H1 (cell line): ENCODE results near the gene OR6M1. TPM values are rescaled to one million over a fixed set of nuclear protein-coding genes. Genes with fewer than 3 reads are reported as not detected.

Experiments
- CTCF ChIA-PET: fragments of 300-600 bp; sonication (Branson Sonifier 250); formaldehyde crosslinking; loops from one replicate; lab custom pipeline; 2021; ENCODE audit not compliant: partially characterized antibody; lab: Charles Lee
- POLR2A ChIA-PET: fragments of 300-600 bp; sonication (Branson Sonifier 250); formaldehyde crosslinking; loops from one replicate; lab custom pipeline; 2021; ENCODE audit warnings: inconsistent platforms; ENCODE audit not compliant: partially characterized antibody; lab: Charles Lee
- DNase-seq, 2 experiments: peaks; one replicate each; pipeline versions ENCODE4 v3.0.0 to v3.0.0-alpha.2; 2010 to 2022; ENCODE audit warnings: low spot score in 2 of 2, low read depth in 1 of 2, mixed read lengths in 1 of 2
- FAIRE-seq: peaks from 2 replicates; lab custom pipeline; 2011; peaks lifted over from hg19 to GRCh38; lab: Jason Lieb, UNC
- H2AFZ ChIP-seq: 2 replicates; pipeline ENCODE4 v1.8.1; 2012; ENCODE audit warnings: low read length, inconsistent platforms
- H2AK5ac ChIP-seq: 2 replicates; pipeline ENCODE4 v1.6.1; 2013; ENCODE audit warnings: low read depth, low read length
- H2BK120ac ChIP-seq: replicated peaks from 2 replicates; pipeline ENCODE3; 2013; ENCODE audit warnings: low read depth, low read length, inconsistent platforms
- H2BK12ac ChIP-seq: 2 replicates; pipeline ENCODE4 v1.6.1; 2013; ENCODE audit warnings: low read depth, low read length
- H2BK15ac ChIP-seq: 2 replicates; pipeline ENCODE4 v1.6.1; 2013; ENCODE audit warnings: low read length
- H2BK20ac ChIP-seq: 2 replicates; pipeline ENCODE4 v1.6.1; 2013; ENCODE audit warnings: low read length
- H2BK5ac ChIP-seq: 2 replicates; pipeline ENCODE4 v1.6.1; 2013; ENCODE audit warnings: low read depth, low read length
- H3K14ac ChIP-seq: 2 replicates; pipeline ENCODE4 v1.6.1; 2013; ENCODE audit warnings: inconsistent platforms; ENCODE audit not compliant: insufficient read length
- H3K18ac ChIP-seq: 2 replicates; pipeline ENCODE4 v1.6.1; 2013; ENCODE audit warnings: low read length; ENCODE audit errors: extremely low read depth
- H3K23ac ChIP-seq: 2 replicates; pipeline ENCODE4 v1.6.1; 2013; ENCODE audit warnings: inconsistent platforms; ENCODE audit not compliant: insufficient read length
- H3K23me2 ChIP-seq: 2 replicates; pipeline ENCODE4 v1.6.1; 2013; ENCODE audit warnings: low read depth, low read length
- H3K27ac ChIP-seq: 2 replicates; pipeline ENCODE4 v1.6.1; 2011; ENCODE audit warnings: low read depth, low read length, inconsistent platforms
- H3K27me3 ChIP-seq, 4 experiments: replicated peaks in 1 of 4; 1 replicate in 1 of 4; 2 replicates in 3 of 4; pipeline versions ENCODE4 v1.6.1 to v1.8.1; 2011 to 2013; ENCODE audit warnings: low read length in 3 of 4, mild to moderate bottlenecking in 3 of 4, inconsistent platforms in 2 of 4, mixed read lengths in 2 of 4, moderate library complexity in 1 of 4; ENCODE audit not compliant: control insufficient read depth in 3 of 4, insufficient read depth in 3 of 4; ENCODE audit errors: extremely low read depth in 1 of 4
- H3K36me3 ChIP-seq, 4 experiments: 2 replicates each; pipeline versions ENCODE4 v1.6.1 to v1.8.1; 2011 to 2013; ENCODE audit warnings: mild to moderate bottlenecking in 4 of 4, low read length in 3 of 4, moderate library complexity in 2 of 4, control low read depth in 1 of 4, inconsistent platforms in 1 of 4; ENCODE audit not compliant: insufficient read depth in 4 of 4, control insufficient read depth in 2 of 4
- H3K4ac ChIP-seq: replicated peaks from 2 replicates; pipeline ENCODE3; 2013; ENCODE audit warnings: low read length, low read depth, mixed read lengths, inconsistent platforms; ENCODE audit not compliant: insufficient read length
- H3K4me1 ChIP-seq, 4 experiments: replicated peaks in 1 of 4; 1 replicate in 1 of 4; 2 replicates in 3 of 4; pipeline versions ENCODE4 v1.6.1 to v1.8.1; 2011 to 2013; ENCODE audit warnings: low read length in 3 of 4, inconsistent platforms in 2 of 4, mixed read lengths in 1 of 4; ENCODE audit not compliant: insufficient read depth in 4 of 4, control insufficient read depth in 3 of 4
- H3K4me2 ChIP-seq, 2 experiments: 2 replicates each; pipeline versions ENCODE4 v1.6.1 to v1.8.1; 2011 to 2013; ENCODE audit warnings: low read depth in 2 of 2, low read length in 2 of 2, control low read depth in 1 of 2, inconsistent platforms in 1 of 2, mild to moderate bottlenecking in 1 of 2; ENCODE audit not compliant: insufficient read depth in 1 of 2
- H3K4me3 ChIP-seq, 4 experiments: fragments of 200-600, 300-600 bp in 1 of 4; sonication (generic), shearing (Covaris generic), sonication (Bioruptor Twin) in 1 of 4; 2 replicates each; pipeline versions ENCODE4 v1.5.1 to v1.8.1; 2011 to 2016; ENCODE audit warnings: low read length in 4 of 4, low read depth in 3 of 4, control low read depth in 2 of 4, inconsistent platforms in 2 of 4, mild to moderate bottlenecking in 2 of 4, mixed read lengths in 1 of 4, moderate library complexity in 1 of 4; ENCODE audit not compliant: insufficient read depth in 2 of 4; ENCODE audit errors: extremely low read depth in 1 of 4
- H3K56ac ChIP-seq: replicated peaks from 2 replicates; pipeline ENCODE3; 2013; ENCODE audit warnings: low read depth, mild to moderate bottlenecking, mixed read lengths, low read length, inconsistent platforms; ENCODE audit not compliant: insufficient read length
- H3K79me1 ChIP-seq: 2 replicates; pipeline ENCODE4 v1.6.1; 2013; ENCODE audit warnings: low read depth, low read length, control low read depth
- H3K79me2 ChIP-seq, 2 experiments: 2 replicates each; pipeline versions ENCODE4 v1.6.1 to v1.8.1; 2012 to 2013; ENCODE audit warnings: low read length in 2 of 2, mild to moderate bottlenecking in 2 of 2, inconsistent platforms in 1 of 2; ENCODE audit not compliant: insufficient read depth in 2 of 2, control insufficient read depth in 1 of 2
- H3K9ac ChIP-seq, 4 experiments: replicated peaks in 1 of 4; 1 replicate in 1 of 4; 2 replicates in 3 of 4; pipeline versions ENCODE4 v1.6.1 to v1.8.1; 2011 to 2013; ENCODE audit warnings: low read depth in 3 of 4, low read length in 3 of 4, control low read depth in 2 of 4, mild to moderate bottlenecking in 2 of 4, moderate library complexity in 2 of 4, inconsistent platforms in 1 of 4; ENCODE audit errors: extremely low read depth in 1 of 4
- H3K9me3 ChIP-seq, 2 experiments: 2 replicates each; pipeline versions ENCODE4 v1.6.1 to v1.8.1; 2012 to 2013; ENCODE audit warnings: mild to moderate bottlenecking in 2 of 2, moderate library complexity in 2 of 2, control low read depth in 1 of 2, inconsistent platforms in 1 of 2, low read depth in 1 of 2, low read length in 1 of 2, mixed read lengths in 1 of 2; ENCODE audit not compliant: insufficient read depth in 2 of 2
- H4K20me1 ChIP-seq, 2 experiments: replicated peaks in 1 of 2; 2 replicates each; pipeline versions ENCODE3 to v1.8.1; 2011 to 2013; ENCODE audit warnings: inconsistent platforms in 2 of 2, low read length in 2 of 2, mild to moderate bottlenecking in 1 of 2; ENCODE audit not compliant: insufficient read depth in 2 of 2, control insufficient read depth in 1 of 2
- H4K5ac ChIP-seq: 2 replicates; pipeline ENCODE4 v1.6.1; 2013; ENCODE audit warnings: low read length, low read depth, mixed read lengths, inconsistent platforms; ENCODE audit not compliant: insufficient read length
- H4K8ac ChIP-seq: 2 replicates; pipeline ENCODE4 v1.8.0; 2013; ENCODE audit warnings: mild to moderate bottlenecking, moderate library complexity, low read length, inconsistent platforms; ENCODE audit not compliant: insufficient read depth; ENCODE audit errors: extremely low read depth
- H4K91ac ChIP-seq: replicated peaks from 2 replicates; pipeline ENCODE3; 2013; ENCODE audit warnings: low read length, mixed read lengths, inconsistent platforms; ENCODE audit not compliant: insufficient read length
- CEBPB ChIP-seq: IDR thresholded peaks from 2 replicates; pipeline ENCODE4 v1.6.1; 2012; ENCODE audit warnings: low read depth, low read length
- CHD1 ChIP-seq: IDR thresholded peaks from 2 replicates; pipeline ENCODE4 v1.6.1; 2012; ENCODE audit warnings: low read depth, low read length, improper control_type of control experiment
- CHD2 ChIP-seq: IDR thresholded peaks from 2 replicates; pipeline ENCODE4 v1.6.1; 2012; ENCODE audit warnings: low read length, improper control_type of control experiment
- CREB1 ChIP-seq: IDR thresholded peaks from 2 replicates; pipeline ENCODE4 v1.6.1; 2012; ENCODE audit warnings: inconsistent platforms
- EP300 ChIP-seq, 2 experiments: IDR thresholded peaks; 1 replicate in 1 of 2; 2 replicates in 1 of 2; pipeline ENCODE4 v1.6.1; 2011 to 2012; ENCODE audit warnings: low read depth in 2 of 2, low read length in 2 of 2, mild to moderate bottlenecking in 2 of 2, borderline replicate concordance in 1 of 2, inconsistent platforms in 1 of 2, moderate library complexity in 1 of 2
- EZH2 ChIP-seq: fragments of 200-600 bp; sonication (generic); IDR thresholded peaks from 2 replicates; pipeline ENCODE4 v1.7.1; 2012; ENCODE audit warnings: low read depth, mild to moderate bottlenecking, moderate library complexity, low read length, inconsistent platforms; ENCODE audit not compliant: severe bottlenecking
- JUND ChIP-seq: IDR thresholded peaks from 2 replicates; pipeline ENCODE4 v1.6.1; 2011; ENCODE audit warnings: mild to moderate bottlenecking, improper control_type of control experiment, low read length
- KDM5A ChIP-seq: fragments of 200-600 bp; IDR thresholded peaks from 2 replicates; pipeline ENCODE4 v1.7.1; 2012; ENCODE audit warnings: mild to moderate bottlenecking, low read length, inconsistent platforms, mixed read lengths
- PHF8 ChIP-seq: fragments of 200-600 bp; sonication (generic); conservative IDR thresholded peaks from 2 replicates; pipeline ENCODE4 v1.7.1; 2012; ENCODE audit warnings: low read depth, mild to moderate bottlenecking, inconsistent platforms, low read length, moderate library complexity
- POU5F1 ChIP-seq: IDR thresholded peaks from 2 replicates; pipeline ENCODE4 v1.6.1; 2011; ENCODE audit warnings: low read depth, mild to moderate bottlenecking, low read length, moderate library complexity
- RAD21 ChIP-seq, 2 experiments: IDR thresholded peaks in 1 of 2; conservative IDR thresholded peaks in 1 of 2; 2 replicates each; pipeline ENCODE4 v1.6.1; 2011; ENCODE audit warnings: low read depth in 2 of 2, low read length in 2 of 2, improper control_type of control experiment in 1 of 2, inconsistent platforms in 1 of 2, mild to moderate bottlenecking in 1 of 2, moderate library complexity in 1 of 2
- RNF2 ChIP-seq: fragments of 200-900, 300-1000 bp; sonication (generic); IDR thresholded peaks from 2 replicates; pipeline ENCODE4 v1.7.1; 2016; ENCODE audit warnings: borderline replicate concordance, low read depth, mild to moderate bottlenecking, antibody characterized with exemption, low read length; ENCODE audit not compliant: poor library complexity, severe bottlenecking; ENCODE audit errors: missing control alignments
- SIRT6 ChIP-seq: IDR thresholded peaks from one replicate; pipeline ENCODE4 v1.7.1; 2012; ENCODE audit warnings: low read length, inconsistent platforms
- TEAD4 ChIP-seq: IDR thresholded peaks from 2 replicates; pipeline ENCODE4 v1.6.1; 2012; ENCODE audit warnings: low read depth, low read length, inconsistent platforms, mixed read lengths
- YY1 ChIP-seq: IDR thresholded peaks from 2 replicates; pipeline ENCODE4 v1.6.1; 2011; ENCODE audit warnings: low read depth, mild to moderate bottlenecking, low read length
- WGBS, 2 experiments: shearing (Covaris generic) in 1 of 2; methylation state at CpG; one replicate each; pipeline versions ENCODE4 v1.1.6 to v1.1.7; 2013 to 2015; ENCODE audit warnings: low lambda C conversion rate in 2 of 2, mixed read lengths in 2 of 2, inconsistent platforms in 1 of 2, low coverage in 1 of 2, missing lambda C conversion rate in 1 of 2; ENCODE audit not compliant: insufficient replicate concordance in 2 of 2, insufficient coverage in 1 of 2, insufficient read length in 1 of 2; ENCODE audit errors: extremely low coverage in 1 of 2, missing lambda C conversion rate in 1 of 2; 5-methylcytosine and 5-hydroxymethylcytosine counted together
- polyA plus RNA-seq, 7 experiments: library from polyadenylated mRNA; depleted of rRNA in 3 of 7; stranded (reverse) in 5 of 7; unstranded in 2 of 7; fragments of >200 nt in 5 of 7; fragments of 200-250 nt in 2 of 7; gene quantifications; 1 replicate in 5 of 7; 2 replicates in 1 of 7; 4 replicates in 1 of 7; pipeline versions ENCODE4 v1.2.1 to v1.2.3, GENCODE V29; 2011 to 2013; ENCODE audit warnings: missing spikeins in 2 of 7, mixed read lengths in 2 of 7
- total RNA-seq: library from RNA; stranded (reverse); fragmentation: NEBNext Ultra II Directional; extraction: Animal tissue kit (Norgen Biotek cat#: 25700); gene quantifications from 2 replicates; pipeline ENCODE4 v1.2.1, GENCODE V29; 2021

OR6M1 gene
- total and polyA plus RNA-seq, 2 of the 8 experiments (the other 6 are each of a cell fraction or from before 2014, with no cell fraction given) = not detected

DNA sequence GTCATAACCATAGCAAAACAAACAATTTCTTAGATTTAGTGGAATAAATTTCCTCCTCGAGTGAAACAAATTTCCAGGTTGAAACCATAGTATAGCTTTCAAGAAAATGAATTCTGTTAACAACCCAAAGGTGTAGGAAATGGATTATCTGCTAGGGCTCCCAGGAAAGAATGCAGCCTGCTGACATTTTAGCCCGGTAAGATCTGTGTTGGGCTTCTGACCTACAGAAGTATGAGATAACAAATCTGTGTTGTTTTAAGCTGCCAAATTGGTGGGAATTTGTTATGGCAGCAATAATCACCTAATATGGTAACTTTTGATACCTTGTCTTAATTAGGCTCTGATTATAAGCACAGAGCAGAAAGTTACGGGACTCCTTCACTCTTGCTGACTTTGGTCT is 32.0 kb upstream of the OR6M1 start:
- Histone ChIP-seq H3K79me2 (no peaks in the 10 kb centered on the region), H2BK12ac (no peak overlapping the region), H3K56ac (no peak overlapping the region), H3K14ac (no peak overlapping the region), H3K9ac (no peak overlapping the region), H2BK120ac (no peak overlapping the region), H4K20me1 (no peaks in the 10 kb centered on the region), H3K4me3 (no peak overlapping the region), H3K79me1 (no peaks in the 10 kb centered on the region), H4K5ac (no peak overlapping the region), H2AFZ (peak overlapping the region; percentile 74; the same call in 1 of the 2 replicates), H3K23me2 (no peaks in the 10 kb centered on the region), H3K36me3 (no peaks in the 10 kb centered on the region), H4K8ac (no peak overlapping the region), H3K27ac (no peak overlapping the region), H3K18ac (no peak overlapping the region), H3K4me2 (no peak overlapping the region), H3K4ac (no peak overlapping the region), H4K91ac (no peak overlapping the region), H2BK5ac (no peak overlapping the region), H2BK15ac (no peak overlapping the region), H3K27me3 (no peaks in the 10 kb centered on the region), H3K4me1 (no peaks in the 10 kb centered on the region; a peak in 1 of 7 replicates), H3K23ac (no peak overlapping the region), H3K9me3 (no peaks in the 10 kb centered on the region), H2BK20ac (no peak overlapping the region), H2AK5ac (no peak overlapping the region)
- DNase-seq (no peak), FAIRE-seq (peak; percentile 48)
- TF ChIP-seq EP300 (IDR thresholded peaks at IDR 0.05; ENCODE audit: borderline replicate concordance in 1 of 2, low read depth in 2 of 2, low read length in 2 of 2) (no peak), KDM5A (no peak), SIRT6 (no peak), CREB1 (no peak), YY1 (no peak), CHD1 (no peak), TEAD4 (no peak), PHF8 (no peak), RAD21 (IDR thresholded peaks at IDR 0.05 in 1 of 2, conservative IDR thresholded peaks at IDR 0.05 in 1 of 2; ENCODE audit: low read depth in 2 of 2, low read length in 2 of 2) (no peak), CEBPB (no peak), EZH2 (no peak), JUND (no peak), RNF2 (no peak), POU5F1 (no peak), CHD2 (no peak)
- ChIA-PET POLR2A (no interaction called here), CTCF (interaction anchor here (0.7 to 1.7 kb wide), 4 partner anchors 65 to 258 kb away, joined by 3 to 4 read pairs (median 3); no protein-coding TSS in a partner anchor)
- 83% methylated on average over 3 of the region's 3 CpGs; no CpG with 5 or more reads in 1 of the 2 experiments for WGBS, 2 experiments
